Measurements from ENCODE around the gene PRR19. TPM values are rescaled to one million over a fixed set of nuclear protein-coding genes. Genes with fewer than 3 reads are reported as not detected.
A peak's percentile ranks its signal among the peaks of the same experiment; 100 is the strongest.
"Not testable (repeated sequence)": the region's sequence is repeated elsewhere in the genome, so short reads cannot be mapped to it uniquely, and the experiment has no call there.

The PRR19 gene
- total and polyA plus RNA-seq, 5 donors: 0.20 to 0.32 (median 0.28) TPM; not detected in 1

GRCh38 chr19:42266928-42267603, 34.9 kb upstream of the PRR19 start:
- ATAC-seq; H3K27ac ChIP-seq (ENCODE audit: low read length); H3K4me1 ChIP-seq (ENCODE audit: control insufficient read depth, insufficient read depth, low read length); H3K27me3 ChIP-seq (ENCODE audit: control insufficient read depth, insufficient read depth); intact Hi-C loops (cut with DNase I); H3K4me3 ChIP-seq (ENCODE audit: low read length); H3K9me3 ChIP-seq (ENCODE audit: control insufficient read depth, low read length): not testable (repeated sequence)
- WGBS: 94% methylated on average over 24 of the region's 25 CpGs
- peak in 1 of 3 donors; percentile 40 for DNase-seq

GRCh38 chr19:42267644-42268141, 34.2 kb upstream of the PRR19 start:
- peaks cover 6% of the 10 kb centered on the region for H3K4me1 ChIP-seq (ENCODE audit: control insufficient read depth, insufficient read depth, low read length)
- ATAC-seq (no peak), DNase-seq (peak in 1 of 3 donors; percentile 37)
- peak overlapping the region; percentile 35 for H3K27ac ChIP-seq (ENCODE audit: low read length)
- H3K9me3 ChIP-seq (ENCODE audit: control insufficient read depth, low read length): no peaks in the 10 kb centered on the region
- peak overlapping the region; percentile 33 for H3K4me3 ChIP-seq (ENCODE audit: low read length)
- H3K27me3 ChIP-seq (ENCODE audit: control insufficient read depth, insufficient read depth): no peaks in the 10 kb centered on the region
- 6% methylated on average over 13 of the region's 13 CpGs for WGBS
- intact Hi-C loops (cut with DNase I): no loop called here

DNA sequence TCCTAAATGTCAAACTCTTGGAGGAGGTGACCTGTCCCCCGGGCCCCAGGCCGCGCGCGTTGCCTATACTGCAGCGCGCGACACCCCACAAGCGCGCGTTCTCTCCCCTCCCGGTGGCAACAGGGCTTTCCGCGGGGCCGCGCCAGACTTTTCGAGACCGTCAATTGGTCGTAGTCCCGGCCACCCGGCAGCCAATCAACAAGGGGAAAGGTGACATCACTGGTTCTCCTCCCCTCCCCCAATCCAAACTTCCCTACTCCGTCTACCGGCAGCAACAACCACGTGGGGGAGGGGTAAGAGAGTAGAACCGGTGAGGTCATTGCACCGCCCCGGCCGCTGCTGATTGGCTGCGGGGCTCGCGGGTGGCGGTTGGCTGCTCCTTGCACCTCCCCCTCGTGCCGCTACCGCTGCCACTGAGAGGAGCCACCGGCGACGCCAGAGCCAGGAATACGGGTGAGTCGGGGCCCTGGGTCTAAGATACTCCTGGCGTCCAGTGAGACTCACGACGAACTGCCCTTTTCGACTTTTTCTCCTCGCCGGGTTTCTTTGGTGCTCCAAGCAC, 33.7 kb upstream of the PRR19 start:
- Histone ChIP-seq H3K27me3 (ENCODE audit: control insufficient read depth, insufficient read depth) (no peaks in the 10 kb centered on the region), H3K4me3 (ENCODE audit: low read length) (peak overlapping the region; percentile 63), H3K27ac (ENCODE audit: low read length) (peak overlapping the region; percentile 94), H3K4me1 (ENCODE audit: control insufficient read depth, insufficient read depth, low read length) (peaks cover 6% of the 10 kb centered on the region), H3K9me3 (ENCODE audit: control insufficient read depth, low read length) (no peaks in the 10 kb centered on the region)
- ATAC-seq (peak; percentile 88 to 89), DNase-seq (peak; percentile 98 to 99 (median 98))
- under 1% methylated on average over 46 of the region's 46 CpGs for WGBS
- intact Hi-C loops (cut with DNase I): no loop called here

DNA sequence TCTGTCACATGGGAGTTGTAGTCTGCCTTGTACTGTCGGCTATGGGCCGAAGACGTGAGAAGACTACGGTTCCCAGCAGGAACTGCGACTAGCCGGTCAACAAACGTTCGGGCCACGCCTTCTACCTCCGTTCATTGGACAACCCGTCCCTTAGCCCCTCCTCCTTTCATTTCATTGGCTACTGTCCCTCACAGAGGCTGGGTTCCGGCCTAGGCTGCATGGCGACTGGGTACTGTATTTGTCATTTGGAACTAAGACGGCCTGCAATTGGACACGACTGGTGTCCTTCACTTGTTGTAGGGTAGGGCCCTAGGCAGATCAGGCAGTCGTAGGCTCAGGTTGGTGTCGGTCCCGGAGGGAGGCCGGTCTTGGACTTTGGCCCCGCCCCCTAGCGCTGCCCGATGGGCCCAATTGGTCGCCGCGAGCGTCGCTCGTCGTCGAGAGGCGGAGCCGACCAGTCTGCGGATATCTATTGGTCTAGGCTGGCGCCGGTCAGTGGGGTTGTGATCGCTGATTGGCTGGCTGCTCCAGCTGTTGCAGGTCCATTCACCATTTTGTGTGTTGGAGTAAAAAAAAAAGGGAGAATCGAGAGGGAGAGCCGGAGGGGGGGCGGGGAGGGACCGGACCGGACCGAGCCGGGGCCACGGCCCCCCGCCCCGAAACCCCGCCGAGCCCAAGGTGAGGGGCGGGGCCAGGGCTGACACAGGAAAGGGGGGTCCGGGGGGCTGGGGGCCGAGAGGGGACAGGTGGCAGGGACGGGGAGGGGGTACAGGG, 33.0 kb upstream of the PRR19 start, which contains the start of gene CIC:
TSS of gene CIC (plus strand) at position 549 of the 774 bp plus-strand sequence. CDS start 2,532 bp downstream, outside the sequence.
- Histone ChIP-seq H3K27ac (ENCODE audit: low read length) (peak within 1 kb of the TSS; percentile 94), H3K9me3 (ENCODE audit: control insufficient read depth, low read length) (no peaks in the 10 kb centered on the region), H3K27me3 (ENCODE audit: control insufficient read depth, insufficient read depth) (no peaks in the 10 kb centered on the region), H3K4me3 (ENCODE audit: low read length) (peak within 1 kb of the TSS; percentile 71), H3K4me1 (ENCODE audit: control insufficient read depth, insufficient read depth, low read length) (peaks cover 6% of the 10 kb centered on the region)
- ATAC-seq: peak; percentile 93 to 94
- WGBS: under 1% methylated on average over 52 of the region's 52 CpGs
- intact Hi-C loops (cut with DNase I): no loop called here
- peak; percentile 99 to 100 (median 100) for DNase-seq

- H3K4me3 ChIP-seq (ENCODE audit: low read length): peak overlapping the region; percentile 71
- H3K4me1 ChIP-seq (ENCODE audit: control insufficient read depth, insufficient read depth, low read length): peaks cover 6% of the 10 kb centered on the region
- peak overlapping the region; percentile 67 for H3K27ac ChIP-seq (ENCODE audit: low read length)
- DNase-seq: peak; percentile 28 to 71 (median 57)
- no peak for ATAC-seq
- 26% methylated on average over 10 of the region's 10 CpGs for whole genome bisulfite sequencing
- no peaks in the 10 kb centered on the region for H3K9me3 ChIP-seq (ENCODE audit: control insufficient read depth, low read length)
- no peaks in the 10 kb centered on the region for H3K27me3 ChIP-seq (ENCODE audit: control insufficient read depth, insufficient read depth)
- intact Hi-C loops (cut with DNase I): no loop called here
Measured at GRCh38 chr19:42269478-42270345, 32.2 kb upstream of the PRR19 start.

GRCh38 chr19:42270346-42271044, 31.4 kb upstream of the PRR19 start:
- Histone ChIP-seq H3K9me3 (ENCODE audit: control insufficient read depth, low read length) (no peaks in the 10 kb centered on the region), H3K27me3 (ENCODE audit: control insufficient read depth, insufficient read depth) (no peaks in the 10 kb centered on the region), H3K4me1 (ENCODE audit: control insufficient read depth, insufficient read depth, low read length) (peaks cover 6% of the 10 kb centered on the region), H3K27ac (ENCODE audit: low read length) (peak overlapping the region; percentile 67), H3K4me3 (ENCODE audit: low read length) (peak overlapping the region; percentile 71)
- DNase-seq (peak; percentile 69 to 83 (median 82)), ATAC-seq (peak in 1 of 2 donors; percentile 1)
- intact Hi-C loops (cut with DNase I): no loop called here
- WGBS: 10% methylated on average over 18 of the region's 18 CpGs

- no peak for DNase-seq
- Histone ChIP-seq H3K4me3 (ENCODE audit: low read length) (peak overlapping the region; percentile 71), H3K27me3 (ENCODE audit: control insufficient read depth, insufficient read depth) (no peaks in the 10 kb centered on the region), H3K27ac (ENCODE audit: low read length) (peak overlapping the region; percentile 67), H3K4me1 (ENCODE audit: control insufficient read depth, insufficient read depth, low read length) (peaks cover 6% of the 10 kb centered on the region), H3K9me3 (ENCODE audit: control insufficient read depth, low read length) (no peaks in the 10 kb centered on the region)
- no peak for ATAC-seq
- WGBS: 44% methylated on average over 3 of the region's 3 CpGs
- intact Hi-C loops (cut with DNase I): no loop called here
Measured at GRCh38 chr19:42271045-42271419, 30.9 kb upstream of the PRR19 start.

- 89% methylated on average over 35 of the region's 35 CpGs for WGBS
- Histone ChIP-seq H3K4me3 (ENCODE audit: low read length) (no peak overlapping the region), H3K27ac (ENCODE audit: low read length) (no peak overlapping the region), H3K9me3 (ENCODE audit: control insufficient read depth, low read length) (no peaks in the 10 kb centered on the region), H3K4me1 (ENCODE audit: control insufficient read depth, insufficient read depth, low read length) (peaks cover 8% of the 10 kb centered on the region), H3K27me3 (ENCODE audit: control insufficient read depth, insufficient read depth) (no peaks in the 10 kb centered on the region)
- DNase-seq (peak; percentile 14 to 69 (median 62)), ATAC-seq (no peak)
- intact Hi-C loops (cut with DNase I): no loop called here
Measured at GRCh38 chr19:42271861-42272534, 29.9 kb upstream of the PRR19 start.

- H3K4me1 ChIP-seq (ENCODE audit: control insufficient read depth, insufficient read depth, low read length): peaks cover 10% of the 10 kb centered on the region
- no peak for DNase-seq
Measured at GRCh38 chr19:42272535-42272897, 29.4 kb upstream of the PRR19 start.

More at GRCh38 chr19:42272535-42272897, 29.4 kb upstream of the PRR19 start:
- H3K27ac ChIP-seq (ENCODE audit: low read length): no peak overlapping the region
- no peak overlapping the region for H3K4me3 ChIP-seq (ENCODE audit: low read length)
- ATAC-seq: no peak
- intact Hi-C loops (cut with DNase I): no loop called here
- H3K9me3 ChIP-seq (ENCODE audit: control insufficient read depth, low read length): no peaks in the 10 kb centered on the region
- H3K27me3 ChIP-seq (ENCODE audit: control insufficient read depth, insufficient read depth): no peaks in the 10 kb centered on the region
- WGBS: 81% methylated on average over 9 of the region's 9 CpGs
